Neutrophil (primary cell): ENCODE results near the gene DLGAP4.
"Not testable (repeated sequence)": the region's sequence is repeated elsewhere in the genome, so short reads cannot be mapped to it uniquely, and the experiment has no call there.

Experiments used
- H3K27ac ChIP-seq: fragments of 200-600 bp; sonication (generic); 2 replicates; pipeline ENCODE4 v1.5.1; 2016; ENCODE audit warnings: mild to moderate bottlenecking, moderate library complexity
- H3K27me3 ChIP-seq: fragments of 200-600 bp; sonication (generic); 2 replicates; pipeline ENCODE4 v1.6.0; 2016; ENCODE audit warnings: mild to moderate bottlenecking
- H3K36me3 ChIP-seq: fragments of 200-600 bp; sonication (generic); 2 replicates; pipeline ENCODE4 v1.5.1; 2017
- H3K4me1 ChIP-seq, 2 experiments: fragments of 200-600 bp in 1 of 2; sonication (generic) in 1 of 2; 1 replicate in 1 of 2; 2 replicates in 1 of 2; pipeline versions ENCODE4 v1.5.1 to v1.6.1; 2013 to 2016; ENCODE audit warnings: low read depth in 1 of 2, low read length in 1 of 2, mild to moderate bottlenecking in 1 of 2, moderate library complexity in 1 of 2; ENCODE audit not compliant: control insufficient read depth in 1 of 2, insufficient read depth in 1 of 2
- H3K4me3 ChIP-seq, 2 experiments: fragments of 200-600 bp in 1 of 2; sonication (generic) in 1 of 2; 1 replicate in 1 of 2; 2 replicates in 1 of 2; pipeline ENCODE4 v1.5.1; 2013 to 2016; ENCODE audit warnings: low read depth in 1 of 2, low read length in 1 of 2, mild to moderate bottlenecking in 1 of 2, moderate library complexity in 1 of 2
- H3K9me3 ChIP-seq: fragments of 200-600 bp; sonication (generic); 2 replicates; pipeline ENCODE4 v1.5.1; 2016
- CTCF ChIP-seq: fragments of 200-600 bp; sonication (generic); IDR thresholded peaks from 2 replicates; pipeline ENCODE4 v1.5.1; 2016; ENCODE audit warnings: antibody characterized with exemption

DLGAP4 gene

GRCh38 chr20:36519944-36520343 lies 213.8 kb downstream of the DLGAP4 start:
- Histone ChIP-seq H3K9me3 (no peaks in the 10 kb centered on the region), H3K27me3 (no peaks in the 10 kb centered on the region), H3K27ac (no peak overlapping the region), H3K4me3 (no peak overlapping the region), H3K4me1 (no peaks in the 10 kb centered on the region), H3K36me3 (peaks cover 24% of the 10 kb centered on the region)
- TF ChIP-seq CTCF: no peak

GRCh38 chr20:36521526-36521925 lies 215.4 kb downstream of the DLGAP4 start:
- Histone ChIP-seq H3K27me3 (no peaks in the 10 kb centered on the region), H3K36me3 (peaks cover 31% of the 10 kb centered on the region), H3K27ac (no peak overlapping the region), H3K4me3 (no peak overlapping the region), H3K4me1 (no peaks in the 10 kb centered on the region), H3K9me3 (no peaks in the 10 kb centered on the region)
- TF ChIP-seq CTCF: no peak

GRCh38 chr20:36522412-36522811 lies 216.3 kb downstream of the DLGAP4 start:
- H3K27me3 ChIP-seq, H3K27ac ChIP-seq, H3K4me3 ChIP-seq, H3K4me1 ChIP-seq, H3K9me3 ChIP-seq: not testable (repeated sequence)
- peaks cover 40% of the 10 kb centered on the region for H3K36me3 ChIP-seq

GRCh38 chr20:36523341-36523740 lies 217.2 kb downstream of the DLGAP4 start:
- peaks cover 49% of the 10 kb centered on the region for H3K36me3 ChIP-seq
- TF ChIP-seq CTCF: no peak
- H3K27me3 ChIP-seq: no peaks in the 10 kb centered on the region
- H3K9me3 ChIP-seq: no peaks in the 10 kb centered on the region
- no peaks in the 10 kb centered on the region for H3K4me1 ChIP-seq
- no peak overlapping the region for H3K4me3 ChIP-seq
- no peak overlapping the region for H3K27ac ChIP-seq

GRCh38 chr20:36525620-36526365 lies 219.7 kb downstream of the DLGAP4 start:
- TF ChIP-seq CTCF: no peak
- no peaks in the 10 kb centered on the region for H3K9me3 ChIP-seq
- no peaks in the 10 kb centered on the region for H3K27me3 ChIP-seq
- H3K4me3 ChIP-seq: no peak overlapping the region
- H3K4me1 ChIP-seq: no peaks in the 10 kb centered on the region
- H3K27ac ChIP-seq: no peak overlapping the region
- peaks cover 51% of the 10 kb centered on the region for H3K36me3 ChIP-seq

- no peak overlapping the region for H3K4me3 ChIP-seq
- H3K27ac ChIP-seq: no peak overlapping the region
- H3K36me3 ChIP-seq: peaks cover 51% of the 10 kb centered on the region
- no peaks in the 10 kb centered on the region for H3K27me3 ChIP-seq
- TF ChIP-seq CTCF: no peak
- H3K4me1 ChIP-seq: no peaks in the 10 kb centered on the region
- no peaks in the 10 kb centered on the region for H3K9me3 ChIP-seq
Observed at GRCh38 chr20:36526521-36527011, 220.4 kb downstream of the DLGAP4 start.
